ENCODE results near the gene IGIP. TPM values are rescaled to one million over a fixed set of nuclear protein-coding genes. Genes with fewer than 3 reads are reported as not detected.

The IGIP gene
- total and polyA plus RNA-seq, 8 donors = 2.6 to 8.0 (median 5.8) TPM

- WGBS, 2 donors = 90 to 93% methylated on average over 1 of the region's 1 CpG
- no peak for DNase-seq
- intact Hi-C loops (cut with DNase I) = no loop called here
- TF ChIP-seq CTCF (IDR thresholded peaks at IDR 0.05) = no peak
- no peak overlapping the region for H3K4me3 ChIP-seq
- no peak for ATAC-seq
- peak; percentile 70 for FAIRE-seq
- no peak overlapping the region for H3K27ac ChIP-seq
- H3K27me3 ChIP-seq = no peaks in the 10 kb centered on the region
- H3K4me1 ChIP-seq = peaks cover under 1 to 4% (median 3%) of the 10 kb centered on the region in 3 donors
- H3K36me3 ChIP-seq = no peaks in the 10 kb centered on the region
- no peaks in the 10 kb centered on the region for H3K9me3 ChIP-seq
Observed at GRCh38 chr5:140101179-140101578, 24.6 kb upstream of the IGIP start.

- WGBS, 2 donors = 75 to 82% methylated on average over 1 of the region's 1 CpG
- Histone ChIP-seq H3K36me3 (no peaks in the 10 kb centered on the region), H3K27ac (no peak overlapping the region), H3K4me1 (peaks cover 9 to 14% (median 13%) of the 10 kb centered on the region in 3 donors), H3K9me3 (no peaks in the 10 kb centered on the region), H3K27me3 (no peaks in the 10 kb centered on the region), H3K4me3 (no peak overlapping the region)
- FAIRE-seq = no peak
- TF ChIP-seq CTCF (IDR thresholded peaks at IDR 0.05) = no peak
- intact Hi-C loops (cut with DNase I) = no loop called here
- no peak for ATAC-seq
- DNase-seq = no peak
Observed at GRCh38 chr5:140103154-140103553, 22.6 kb upstream of the IGIP start.

- FAIRE-seq (no peak), ATAC-seq (no peak), DNase-seq (no peak)
- WGBS, 2 donors = 54 to 59% methylated on average over 1 of the region's 1 CpG
- Histone ChIP-seq H3K4me3 (no peak overlapping the region), H3K9me3 (no peaks in the 10 kb centered on the region), H3K4me1 (peaks cover 9 to 14% (median 13%) of the 10 kb centered on the region in 3 donors), H3K27me3 (no peaks in the 10 kb centered on the region), H3K27ac (no peak overlapping the region), H3K36me3 (no peaks in the 10 kb centered on the region)
- intact Hi-C loops (cut with DNase I) = no loop called here
- TF ChIP-seq CTCF (IDR thresholded peaks at IDR 0.05) = no peak
Observed at GRCh38 chr5:140104100-140104499, 21.6 kb upstream of the IGIP start.

- 38 to 40% methylated on average over 5 of the region's 5 CpGs for WGBS, 2 donors
- Histone ChIP-seq H3K9me3 (no peaks in the 10 kb centered on the region), H3K36me3 (no peaks in the 10 kb centered on the region), H3K27ac (peak overlapping the region in 3 of 4 donors; percentile 96 to 99 (median 97)), H3K27me3 (no peaks in the 10 kb centered on the region), H3K4me1 (peaks cover 17 to 27% (median 17%) of the 10 kb centered on the region in 3 donors), H3K4me3 (no peak overlapping the region)
- DNase-seq = no peak
- no peak for ATAC-seq
- intact Hi-C loops (cut with DNase I) = no loop called here
- no peak for TF ChIP-seq CTCF (IDR thresholded peaks at IDR 0.05)
- no peak for FAIRE-seq
Observed at GRCh38 chr5:140106101-140106500, 19.6 kb upstream of the IGIP start.

- intact Hi-C loops (cut with DNase I) = no loop called here
- Histone ChIP-seq H3K4me3 (peak overlapping the region; percentile 55 to 69 (median 65)), H3K9me3 (no peaks in the 10 kb centered on the region), H3K4me1 (peaks cover 17 to 27% (median 17%) of the 10 kb centered on the region in 3 donors), H3K27ac (peak overlapping the region; percentile 96 to 99 (median 97)), H3K27me3 (no peaks in the 10 kb centered on the region), H3K36me3 (no peaks in the 10 kb centered on the region)
- DNase-seq (no peak), FAIRE-seq (no peak), ATAC-seq (peak in 3 of 4 donors; percentile 4 to 14 (median 5))
- no peak for TF ChIP-seq CTCF (IDR thresholded peaks at IDR 0.05)
- 19 to 25% methylated on average over 16 of the region's 16 CpGs for WGBS, 2 donors
Observed at GRCh38 chr5:140106805-140107311, 18.9 kb upstream of the IGIP start.

Measured in pancreas (tissue), 10 donors.